Activated naive CD8-positive, alpha-beta T cell treated with anti-CD3 and anti-CD28 coated beads, Interleukin-2, amount 10 ng/mL, durations not matched to agents 7 days and 5 days (primary cell): Measurements from ENCODE around the gene ITFG1. TPM values are rescaled to one million over a fixed set of nuclear protein-coding genes. Genes with fewer than 3 reads are reported as not detected.

Experiments
- ATAC-seq: fragments of 150-1000 bp; cut with Tn5 transposase; one replicate; pipeline ENCODE4 v1.10.0; 2021; ENCODE audit warnings: low read depth, moderate library complexity
- POLR2A ChIA-PET: fragments of 350-600 bp; sonication (Branson Sonifier 250); formaldehyde crosslinking; loops from one replicate; lab custom pipeline; 2021; ENCODE audit warnings: antibody characterized with exemption; lab: Charles Lee
- DNase-seq: peaks from one replicate; pipeline ENCODE4 v3.0.0; 2021
- H3K27ac Mint-ChIP-seq: one replicate; pipeline ENCODE4 v1.8.0; 2022; ENCODE audit warnings: mild to moderate bottlenecking, mixed read lengths
- H3K27me3 Mint-ChIP-seq: one replicate; pipeline ENCODE4 v1.8.0; 2022; ENCODE audit warnings: mild to moderate bottlenecking, moderate library complexity, mixed read lengths
- H3K36me3 Mint-ChIP-seq: one replicate; pipeline ENCODE4 v1.8.0; 2021; ENCODE audit warnings: mild to moderate bottlenecking, mixed read lengths
- H3K4me1 Mint-ChIP-seq: one replicate; pipeline ENCODE4 v1.8.0; 2021; ENCODE audit warnings: mixed read lengths
- H3K4me3 Mint-ChIP-seq: one replicate; pipeline ENCODE4 v1.8.0; 2022; ENCODE audit warnings: mild to moderate bottlenecking, moderate library complexity, mixed read lengths
- H3K9me3 Mint-ChIP-seq: one replicate; pipeline ENCODE4 v1.8.0; 2021; ENCODE audit warnings: mixed read lengths
- total RNA-seq, 2 experiments: library from RNA; stranded (reverse); gene quantifications; one replicate each; pipeline ENCODE4 v1.2.3, GENCODE V29; 2021

Gene ITFG1
- total RNA-seq, 2 experiments from 2014 or later = 22.1 to 24.9 TPM

- H3K27me3 Mint-ChIP-seq = no peaks in the 10 kb centered on the region
- POLR2A ChIA-PET = no interaction called here
- ATAC-seq (no peak), DNase-seq (no peak)
- H3K4me1 Mint-ChIP-seq = no peaks in the 10 kb centered on the region
- H3K36me3 Mint-ChIP-seq = peaks cover 30% of the 10 kb centered on the region
- peaks cover 3% of the 10 kb centered on the region for H3K9me3 Mint-ChIP-seq
- H3K4me3 Mint-ChIP-seq = no peak overlapping the region
- no peak overlapping the region for H3K27ac Mint-ChIP-seq
Measured at GRCh38 chr16:47431960-47432359, 28.9 kb downstream of the ITFG1 start.

DNA sequence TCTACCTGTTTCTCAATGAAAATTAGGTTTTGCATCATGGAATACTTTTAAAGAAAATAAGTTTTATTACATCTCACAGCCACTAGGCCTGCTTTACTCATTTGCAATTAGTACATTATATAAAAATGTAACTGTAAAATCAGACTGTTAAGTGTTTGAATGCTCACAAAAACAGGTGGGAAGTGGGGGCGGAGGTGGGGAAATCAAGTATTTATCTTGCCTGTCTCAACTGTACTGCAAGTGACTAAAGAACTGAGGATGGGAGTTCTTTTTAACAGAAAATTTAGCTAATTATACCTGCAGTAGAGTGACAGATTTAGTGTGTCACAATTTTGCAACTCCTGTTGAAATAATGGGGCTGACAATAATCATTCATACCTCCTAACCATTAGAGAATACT is 34.1 kb downstream of the ITFG1 start:
- Mint-ChIP-seq H3K4me3 (no peak overlapping the region), H3K36me3 (peaks cover 39% of the 10 kb centered on the region), H3K27me3 (no peaks in the 10 kb centered on the region), H3K9me3 (peaks cover under 1% of the 10 kb centered on the region), H3K27ac (no peak overlapping the region), H3K4me1 (no peaks in the 10 kb centered on the region)
- no peak for ATAC-seq
- no peak for DNase-seq
- POLR2A ChIA-PET = no interaction called here

DNA sequence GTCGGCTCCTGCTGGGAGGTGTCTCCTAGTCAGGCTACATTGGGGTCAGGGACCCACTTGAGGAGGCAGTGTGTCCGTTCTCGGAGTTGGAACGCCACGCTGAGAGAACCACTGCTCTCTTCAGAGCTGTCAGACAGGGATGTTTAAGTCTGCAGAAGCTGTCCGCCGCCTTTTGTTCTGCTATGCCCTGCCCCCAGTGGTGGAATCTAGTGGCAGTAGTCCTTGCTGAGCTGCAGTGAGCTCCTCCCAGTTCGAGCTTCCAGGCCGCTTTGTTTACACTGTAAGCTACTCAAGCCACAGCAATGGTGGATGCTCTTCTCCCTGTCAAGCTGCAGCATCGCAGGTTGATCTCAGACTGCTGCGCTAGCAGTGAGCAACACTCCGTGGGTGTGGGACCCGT is 36.0 kb downstream of the ITFG1 start:
- no peaks in the 10 kb centered on the region for H3K4me1 Mint-ChIP-seq
- POLR2A ChIA-PET = no interaction called here
- no peaks in the 10 kb centered on the region for H3K27me3 Mint-ChIP-seq
- H3K27ac Mint-ChIP-seq = no peak overlapping the region
- DNase-seq = no peak
- H3K9me3 Mint-ChIP-seq = no peaks in the 10 kb centered on the region
- peaks cover 41% of the 10 kb centered on the region for H3K36me3 Mint-ChIP-seq
- no peak overlapping the region for H3K4me3 Mint-ChIP-seq
- no peak for ATAC-seq

GRCh38 chr16:47416869-47417268 is 44.0 kb downstream of the ITFG1 start:
- ATAC-seq (no peak), DNase-seq (no peak)
- Mint-ChIP-seq H3K36me3 (peaks cover 35% of the 10 kb centered on the region), H3K27ac (no peak overlapping the region), H3K9me3 (peaks cover 4% of the 10 kb centered on the region), H3K27me3 (no peaks in the 10 kb centered on the region), H3K4me1 (peaks cover 4% of the 10 kb centered on the region), H3K4me3 (no peak overlapping the region)
- POLR2A ChIA-PET = no interaction called here

DNA sequence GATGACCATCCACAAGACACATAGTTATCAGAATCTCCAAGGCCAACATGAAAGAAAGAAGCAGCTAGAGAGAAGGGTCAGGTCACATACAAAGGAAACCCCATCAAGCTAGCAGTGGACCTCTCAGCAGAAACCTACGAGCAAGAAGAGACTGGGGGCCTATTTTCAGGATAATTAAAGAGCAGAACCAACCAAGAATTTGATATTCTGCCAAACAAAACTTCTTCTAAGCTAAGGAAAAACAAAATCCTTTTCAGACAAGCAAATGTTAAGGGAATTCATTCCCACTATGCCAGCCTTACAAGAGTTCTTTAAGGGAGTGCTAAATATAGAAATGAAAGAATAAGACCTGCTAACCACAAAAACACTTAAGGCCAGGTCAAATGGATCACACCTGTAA is 47.8 kb downstream of the ITFG1 start:
- POLR2A ChIA-PET = no interaction called here
- H3K4me1 Mint-ChIP-seq = peaks cover 8% of the 10 kb centered on the region
- H3K36me3 Mint-ChIP-seq = peaks cover 34% of the 10 kb centered on the region
- DNase-seq (no peak), ATAC-seq (no peak)
- H3K27ac Mint-ChIP-seq = no peak overlapping the region
- no peaks in the 10 kb centered on the region for H3K27me3 Mint-ChIP-seq
- peaks cover 5% of the 10 kb centered on the region for H3K9me3 Mint-ChIP-seq
- no peak overlapping the region for H3K4me3 Mint-ChIP-seq

GRCh38 chr16:47408491-47408890 is 52.4 kb downstream of the ITFG1 start:
- no peak overlapping the region for H3K4me3 Mint-ChIP-seq
- H3K9me3 Mint-ChIP-seq = peaks cover 3% of the 10 kb centered on the region
- peaks cover 23% of the 10 kb centered on the region for H3K36me3 Mint-ChIP-seq
- ATAC-seq (no peak), DNase-seq (no peak)
- peaks cover 8% of the 10 kb centered on the region for H3K4me1 Mint-ChIP-seq
- POLR2A ChIA-PET = no interaction called here
- no peaks in the 10 kb centered on the region for H3K27me3 Mint-ChIP-seq
- no peak overlapping the region for H3K27ac Mint-ChIP-seq

DNA sequence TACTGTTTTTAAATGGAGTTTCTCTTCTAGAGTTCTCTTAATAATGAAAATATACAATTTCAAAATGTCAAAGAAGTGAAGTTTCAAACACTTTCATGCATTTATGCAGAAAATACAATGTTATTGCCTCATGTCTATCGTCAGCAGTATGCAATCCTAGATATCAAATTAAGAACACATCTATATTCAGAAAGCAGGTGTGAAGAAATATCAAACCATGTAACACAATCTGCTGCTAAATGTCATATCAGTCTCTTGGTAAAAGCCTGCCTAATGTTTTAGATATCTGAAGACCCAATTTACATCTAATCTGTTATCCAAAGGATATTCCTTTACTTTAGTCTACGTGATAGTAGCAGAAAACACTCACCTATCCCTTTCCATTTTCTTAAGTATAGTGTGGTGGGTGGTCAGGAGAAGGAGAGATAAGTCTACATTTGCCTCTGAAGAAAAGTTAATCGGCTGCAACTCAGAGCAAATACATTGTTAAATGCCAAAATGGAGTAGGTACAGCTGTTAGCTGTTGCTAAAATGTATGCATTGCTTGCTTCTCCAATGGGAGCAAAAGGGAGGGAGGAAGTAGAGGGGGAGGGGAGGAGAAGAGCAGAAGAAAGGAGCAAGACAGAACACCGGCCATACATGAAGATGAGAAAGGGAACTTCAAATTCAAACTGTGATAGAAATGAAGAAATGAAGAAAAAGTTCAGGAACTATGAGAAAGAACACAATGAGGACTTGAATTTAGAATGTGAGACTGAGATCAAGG is 64.9 kb downstream of the ITFG1 start:
- Mint-ChIP-seq H3K9me3 (no peaks in the 10 kb centered on the region), H3K36me3 (peaks cover 16% of the 10 kb centered on the region), H3K4me1 (peaks cover 10% of the 10 kb centered on the region), H3K27me3 (no peaks in the 10 kb centered on the region), H3K4me3 (no peak overlapping the region), H3K27ac (no peak overlapping the region)
- ATAC-seq = no peak
- POLR2A ChIA-PET = no interaction called here
- DNase-seq = no peak

DNA sequence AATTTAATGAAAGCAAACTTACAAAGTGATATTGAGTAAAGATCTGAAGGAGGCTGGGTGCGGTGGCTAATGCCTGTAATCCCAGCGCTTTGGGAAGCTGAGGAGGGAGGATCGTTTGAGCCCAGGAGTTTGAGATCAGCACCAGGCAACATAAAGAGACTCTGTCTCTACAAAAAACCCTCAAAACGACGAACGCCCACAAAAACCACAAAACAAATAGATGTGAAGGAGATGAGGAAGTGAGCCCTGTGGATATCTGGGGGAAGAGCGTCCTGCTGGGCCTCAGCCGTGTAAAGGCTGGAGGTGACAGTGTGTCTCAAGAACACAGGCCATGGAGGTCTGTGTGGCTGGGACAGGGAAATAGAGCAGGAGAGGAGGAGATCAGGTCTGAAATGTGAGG is 68.8 kb downstream of the ITFG1 start:
- Mint-ChIP-seq H3K27me3 (no peaks in the 10 kb centered on the region), H3K4me3 (no peak overlapping the region), H3K27ac (no peak overlapping the region), H3K4me1 (peaks cover 9% of the 10 kb centered on the region), H3K36me3 (peaks cover 12% of the 10 kb centered on the region), H3K9me3 (no peaks in the 10 kb centered on the region)
- ATAC-seq (peak; percentile 52), DNase-seq (no peak)
- POLR2A ChIA-PET = no interaction called here

- ATAC-seq = no peak
- no peak overlapping the region for H3K27ac Mint-ChIP-seq
Measured at GRCh38 chr16:47388705-47389104, 72.2 kb downstream of the ITFG1 start.

DNA sequence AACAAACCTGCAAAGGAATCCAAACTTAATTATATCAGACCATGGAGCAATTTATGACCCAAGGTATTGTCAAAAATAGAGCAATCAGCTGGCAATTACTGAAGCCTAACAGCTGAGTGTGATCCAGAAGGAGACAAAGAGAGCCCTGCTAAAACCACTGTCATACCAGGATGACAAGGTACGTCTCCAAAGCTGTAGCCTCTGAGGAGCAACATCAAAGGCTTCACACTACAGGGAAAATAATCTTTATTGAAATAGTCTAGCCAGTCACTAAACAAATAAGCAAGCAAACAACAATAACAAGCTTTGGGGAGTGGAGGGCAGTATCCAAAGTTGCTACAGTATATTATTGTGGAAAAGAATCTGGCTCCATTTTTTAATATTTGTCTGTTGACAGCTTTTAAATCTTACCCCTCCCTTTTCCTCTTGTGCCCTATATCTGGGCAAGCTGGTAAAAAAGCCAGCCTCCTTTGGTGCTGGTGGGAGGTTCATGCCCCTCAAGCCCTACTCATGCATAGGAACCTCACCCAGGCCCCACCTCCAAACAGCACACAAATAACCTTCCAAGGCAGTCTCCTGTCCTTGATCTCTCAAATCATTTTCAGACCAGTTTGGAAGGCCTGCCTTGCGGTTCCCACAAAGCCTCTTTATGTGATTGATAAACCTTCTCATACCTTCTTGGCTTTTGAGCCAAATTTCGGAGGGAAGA is 73.7 kb downstream of the ITFG1 start:
- ATAC-seq = no peak
- no peak for DNase-seq
- Mint-ChIP-seq H3K9me3 (no peaks in the 10 kb centered on the region), H3K4me1 (peaks cover 4% of the 10 kb centered on the region), H3K36me3 (peaks cover 3% of the 10 kb centered on the region), H3K27ac (no peak overlapping the region), H3K27me3 (no peaks in the 10 kb centered on the region), H3K4me3 (no peak overlapping the region)
- POLR2A ChIA-PET = no interaction called here

More at GRCh38 chr16:47388705-47389104, 72.2 kb downstream of the ITFG1 start:
- Mint-ChIP-seq H3K36me3 (peaks cover 3% of the 10 kb centered on the region), H3K4me3 (no peak overlapping the region), H3K27me3 (no peaks in the 10 kb centered on the region), H3K9me3 (no peaks in the 10 kb centered on the region), H3K4me1 (peaks cover 4% of the 10 kb centered on the region)
- no peak for DNase-seq
- POLR2A ChIA-PET = no interaction called here

GRCh38 chr16:47386201-47386718 is 74.6 kb downstream of the ITFG1 start:
- Mint-ChIP-seq H3K27ac (no peak overlapping the region), H3K36me3 (peaks cover 5% of the 10 kb centered on the region), H3K9me3 (no peaks in the 10 kb centered on the region), H3K27me3 (no peaks in the 10 kb centered on the region), H3K4me3 (no peak overlapping the region), H3K4me1 (no peaks in the 10 kb centered on the region)
- ATAC-seq (no peak), DNase-seq (no peak)
- POLR2A ChIA-PET = no interaction called here

GRCh38 chr16:47382362-47382761 is 78.5 kb downstream of the ITFG1 start:
- Mint-ChIP-seq H3K4me1 (no peaks in the 10 kb centered on the region), H3K4me3 (no peak overlapping the region), H3K9me3 (no peaks in the 10 kb centered on the region), H3K36me3 (peaks cover 11% of the 10 kb centered on the region), H3K27me3 (no peaks in the 10 kb centered on the region), H3K27ac (no peak overlapping the region)
- DNase-seq (no peak), ATAC-seq (no peak)
- POLR2A ChIA-PET = no interaction called here

DNA sequence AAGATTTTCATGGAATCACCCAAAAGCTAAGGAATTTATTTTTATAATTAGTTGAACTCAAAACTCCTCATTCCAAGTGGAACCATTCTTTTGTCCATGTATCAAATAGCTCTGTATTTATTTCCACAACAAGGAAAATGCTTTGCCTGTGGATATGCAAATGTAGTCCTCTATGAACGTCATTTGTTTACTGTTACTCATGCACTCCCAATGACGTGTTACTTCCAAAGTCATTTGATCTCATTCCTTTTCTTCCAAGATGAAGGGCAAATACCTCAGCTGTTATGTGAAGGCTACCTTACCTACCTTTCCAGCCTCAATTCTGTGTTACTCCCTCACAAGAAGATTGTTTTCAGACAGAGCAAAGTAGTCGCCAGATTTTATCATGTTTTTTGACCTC is 83.7 kb downstream of the ITFG1 start:
- no peak overlapping the region for H3K4me3 Mint-ChIP-seq
- no peaks in the 10 kb centered on the region for H3K27me3 Mint-ChIP-seq
- H3K27ac Mint-ChIP-seq = no peak overlapping the region
- POLR2A ChIA-PET = no interaction called here
- DNase-seq = no peak
- H3K36me3 Mint-ChIP-seq = peaks cover 25% of the 10 kb centered on the region
- no peak for ATAC-seq
- no peaks in the 10 kb centered on the region for H3K9me3 Mint-ChIP-seq
- no peaks in the 10 kb centered on the region for H3K4me1 Mint-ChIP-seq

DNA sequence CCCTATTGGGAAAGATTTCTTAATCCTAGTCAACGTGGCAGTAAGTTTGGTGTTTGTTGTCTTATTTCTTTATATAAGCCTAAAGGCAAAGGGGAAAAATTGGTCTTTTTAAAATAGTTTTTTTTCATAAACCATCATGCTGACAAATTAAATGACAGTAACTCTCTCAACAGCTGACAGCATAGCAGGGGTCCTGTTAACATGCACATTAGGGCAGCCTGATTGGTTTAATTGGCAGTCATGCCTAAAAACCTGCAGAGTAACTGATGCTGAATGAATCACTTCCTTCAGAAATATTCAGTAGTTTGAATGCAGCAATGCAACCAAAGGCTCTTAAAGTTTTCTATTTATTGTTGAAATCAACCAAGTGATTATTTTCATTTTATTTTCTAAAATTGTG is 85.4 kb downstream of the ITFG1 start:
- no peak for DNase-seq
- POLR2A ChIA-PET = no interaction called here
- no peak overlapping the region for H3K27ac Mint-ChIP-seq
- no peaks in the 10 kb centered on the region for H3K4me1 Mint-ChIP-seq
- H3K36me3 Mint-ChIP-seq = peaks cover 37% of the 10 kb centered on the region
- no peaks in the 10 kb centered on the region for H3K27me3 Mint-ChIP-seq
- ATAC-seq = no peak
- no peak overlapping the region for H3K4me3 Mint-ChIP-seq
- peaks cover 4% of the 10 kb centered on the region for H3K9me3 Mint-ChIP-seq
